ENCODE data around the gene HARBI1. TPM values are rescaled to one million over a fixed set of nuclear protein-coding genes. Genes with fewer than 3 reads are reported as not detected.

Gene HARBI1
- total and polyA plus RNA-seq, 9 of the 15 experiments (the other 6 are each of a cell fraction or from before 2014, with no cell fraction given): 3.5 to 8.4 (median 5.5) TPM

- no peak for TF ChIP-seq KLF1 (tag; IDR thresholded peaks at IDR 0.05)
- TF ChIP-seq, protein P1, sequence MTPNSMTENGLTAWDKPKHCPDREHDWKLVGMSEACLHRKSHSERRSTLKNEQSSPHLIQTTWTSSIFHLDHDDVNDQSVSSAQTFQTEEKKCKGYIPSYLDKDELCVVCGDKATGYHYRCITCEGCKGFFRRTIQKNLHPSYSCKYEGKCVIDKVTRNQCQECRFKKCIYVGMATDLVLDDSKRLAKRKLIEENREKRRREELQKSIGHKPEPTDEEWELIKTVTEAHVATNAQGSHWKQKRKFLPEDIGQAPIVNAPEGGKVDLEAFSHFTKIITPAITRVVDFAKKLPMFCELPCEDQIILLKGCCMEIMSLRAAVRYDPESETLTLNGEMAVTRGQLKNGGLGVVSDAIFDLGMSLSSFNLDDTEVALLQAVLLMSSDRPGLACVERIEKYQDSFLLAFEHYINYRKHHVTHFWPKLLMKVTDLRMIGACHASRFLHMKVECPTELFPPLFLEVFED (CRISPR knock-in tag; conservative IDR thresholded peaks at IDR 0.05): no peak
- no peak for TF ChIP-seq STAT5A (IDR thresholded peaks at IDR 0.05; ENCODE audit: borderline replicate concordance, low read length)
- no peak for TF ChIP-seq MTA2 (IDR thresholded peaks at IDR 0.05; ENCODE audit: low read depth)
- TF ChIP-seq BCOR (IDR thresholded peaks at IDR 0.05): no peak
- TF ChIP-seq ZNF140 (CRISPR knock-in tag; IDR thresholded peaks at IDR 0.05): no peak
- no peak for TF ChIP-seq GTF2F1 (IDR thresholded peaks at IDR 0.05; ENCODE audit: low read depth, low read length)
These were observed 44.8 kb upstream of the HARBI1 start (continued) for GRCh38 chr11:46661836-46662235.

GRCh38 chr11:46659908-46660307, 42.9 kb upstream of the HARBI1 start:
- no peak overlapping the region for H3K4me2 ChIP-seq (ENCODE audit: insufficient read depth, low read length)
- no TSS peak for BruUV-seq (replicated peaks)
- no peaks in the 10 kb centered on the region for H3K79me2 ChIP-seq (ENCODE audit: control insufficient read depth, insufficient read depth, low read length)
- intact Hi-C loops (cut with micrococcal nuclease): no loop called here
- in situ Hi-C loops (cut with MboI): no loop called here
- H3K9me1 ChIP-seq (ENCODE audit: control insufficient read depth, insufficient read depth, low read length): no peaks in the 10 kb centered on the region
- FAIRE-seq (no peak), ATAC-seq (no peak), DNase-seq (ENCODE audit: extremely low read depth in 1 of 4, low spot score in 3 of 4) (no peak)
- H3K36me3 ChIP-seq (ENCODE audit: control insufficient read depth, insufficient read depth, low read length): peaks cover 58% of the 10 kb centered on the region
- H3K4me1 ChIP-seq (replicated peaks in 1 of 2; ENCODE audit: control insufficient read depth in 2 of 2, insufficient read depth in 2 of 2, low read length in 2 of 2): peaks cover 6 to 14% of the 10 kb centered on the region in 2 experiments; a peak in 3 of 5 replicates
- no peaks in the 10 kb centered on the region for H4K20me1 ChIP-seq (replicated peaks; ENCODE audit: control insufficient read depth, insufficient read depth, low read length)
- H2AFZ ChIP-seq (ENCODE audit: low read depth, low read length): no peak overlapping the region
- POLR2A ChIA-PET: interaction anchor here (1.2 kb wide), 1 partner anchor 14 kb away, joined by 4 read pairs; no protein-coding TSS in a partner anchor
- H3K9me3 ChIP-seq (replicated peaks; ENCODE audit: control insufficient read depth, insufficient read depth, low read depth, low read length): no peaks in the 10 kb centered on the region
- no peak overlapping the region for H3K27ac ChIP-seq (ENCODE audit: extremely low read depth, low read depth, low read length)
- no peaks in the 10 kb centered on the region for H3K27me3 ChIP-seq (ENCODE audit: control insufficient read depth in 2 of 2, insufficient read depth in 2 of 2, low read length in 2 of 2)
- CTCF ChIA-PET (ENCODE audit: low intra/inter-chr PET ratio): no interaction called here
- 89% methylated on average over 1 of the region's 1 CpG for WGBS (ENCODE audit: insufficient coverage, low coverage, missing lambda C conversion rate)
- H3K9ac ChIP-seq (ENCODE audit: insufficient read depth in 1 of 2, low read depth in 2 of 2, low read length in 2 of 2): no peak overlapping the region
- no peak overlapping the region for H3K4me3 ChIP-seq
- no peak for TF ChIP-seq BRCA1 (IDR thresholded peaks at IDR 0.05)
- TF ChIP-seq BRCA1 (CRISPR knock-in tag; IDR thresholded peaks at IDR 0.05): no peak
- TF ChIP-seq ZNF655 (CRISPR knock-in tag; IDR thresholded peaks at IDR 0.05): no peak
- no peak for TF ChIP-seq PCBP2 (IDR thresholded peaks at IDR 0.05; ENCODE audit: low read depth, low read length, poor library complexity, severe bottlenecking)
- TF ChIP-seq FOXK1 (CRISPR knock-in tag; IDR thresholded peaks at IDR 0.05; ENCODE audit: borderline replicate concordance): no peak
- TF ChIP-seq SMARCC2 (IDR thresholded peaks at IDR 0.05; ENCODE audit: low read depth): no peak
- TF ChIP-seq, protein P2, sequence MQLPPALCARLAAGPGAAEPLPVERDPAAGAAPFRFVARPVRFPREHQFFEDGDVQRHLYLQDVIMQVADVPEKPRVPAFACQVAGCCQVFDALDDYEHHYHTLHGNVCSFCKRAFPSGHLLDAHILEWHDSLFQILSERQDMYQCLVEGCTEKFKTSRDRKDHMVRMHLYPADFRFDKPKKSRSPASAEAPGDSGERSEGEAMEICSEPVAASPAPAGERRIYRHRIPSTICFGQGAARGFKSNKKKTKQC (CRISPR knock-in tag; IDR thresholded peaks at IDR 0.05): no peak
- TF ChIP-seq, protein P3, sequence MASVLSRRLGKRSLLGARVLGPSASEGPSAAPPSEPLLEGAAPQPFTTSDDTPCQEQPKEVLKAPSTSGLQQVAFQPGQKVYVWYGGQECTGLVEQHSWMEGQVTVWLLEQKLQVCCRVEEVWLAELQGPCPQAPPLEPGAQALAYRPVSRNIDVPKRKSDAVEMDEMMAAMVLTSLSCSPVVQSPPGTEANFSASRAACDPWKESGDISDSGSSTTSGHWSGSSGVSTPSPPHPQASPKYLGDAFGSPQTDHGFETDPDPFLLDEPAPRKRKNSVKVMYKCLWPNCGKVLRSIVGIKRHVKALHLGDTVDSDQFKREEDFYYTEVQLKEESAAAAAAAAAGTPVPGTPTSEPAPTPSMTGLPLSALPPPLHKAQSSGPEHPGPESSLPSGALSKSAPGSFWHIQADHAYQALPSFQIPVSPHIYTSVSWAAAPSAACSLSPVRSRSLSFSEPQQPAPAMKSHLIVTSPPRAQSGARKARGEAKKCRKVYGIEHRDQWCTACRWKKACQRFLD (CRISPR knock-in tag; IDR thresholded peaks at IDR 0.05): no peak
- TF ChIP-seq SP1 (CRISPR knock-in tag; IDR thresholded peaks at IDR 0.05): no peak

Measured in K562 (cell line).